ENCODE results near the gene HBP1.
"Not testable (repeated sequence)": the region's sequence is repeated elsewhere in the genome, so short reads cannot be mapped to it uniquely, and the experiment has no call there.

HBP1 gene

GRCh38 chr7:107209565-107209964, 40.8 kb downstream of the HBP1 start:
- TF ChIP-seq CTCF (IDR thresholded peaks at IDR 0.05; ENCODE audit: low read length, missing control alignments): no peak
- no peak overlapping the region for H3K4me3 ChIP-seq (replicated peaks; ENCODE audit: low read depth, low read length)
- DNase-seq (ENCODE audit: low read depth): no peak

- no peak for TF ChIP-seq CTCF (IDR thresholded peaks at IDR 0.05; ENCODE audit: low read length, missing control alignments)
- no peak for DNase-seq (ENCODE audit: low read depth)
These were observed 41.6 kb downstream of the HBP1 start for GRCh38 chr7:107210400-107210799.

GRCh38 chr7:107212725-107213124, 43.9 kb downstream of the HBP1 start:
- DNase-seq (ENCODE audit: low read depth): no peak
- TF ChIP-seq CTCF (IDR thresholded peaks at IDR 0.05; ENCODE audit: low read length, missing control alignments): no peak
- H3K4me3 ChIP-seq (replicated peaks; ENCODE audit: low read depth, low read length): no peak overlapping the region

More at GRCh38 chr7:107210400-107210799, 41.6 kb downstream of the HBP1 start:
- H3K4me3 ChIP-seq (replicated peaks; ENCODE audit: low read depth, low read length): no peak overlapping the region

GRCh38 chr7:107213193-107213788, 44.5 kb downstream of the HBP1 start:
- no peak overlapping the region for H3K4me3 ChIP-seq (replicated peaks; ENCODE audit: low read depth, low read length)
- TF ChIP-seq CTCF (IDR thresholded peaks at IDR 0.05; ENCODE audit: low read length, missing control alignments): no peak
- DNase-seq (ENCODE audit: low read depth): no peak

GRCh38 chr7:107213945-107214344, 45.1 kb downstream of the HBP1 start:
- no peak for TF ChIP-seq CTCF (IDR thresholded peaks at IDR 0.05; ENCODE audit: low read length, missing control alignments)
- no peak for DNase-seq (ENCODE audit: low read depth)
- H3K4me3 ChIP-seq (replicated peaks; ENCODE audit: low read depth, low read length): no peak overlapping the region

GRCh38 chr7:107219563-107220244, 50.9 kb downstream of the HBP1 start:
- no peak for DNase-seq (ENCODE audit: low read depth)
- TF ChIP-seq CTCF (IDR thresholded peaks at IDR 0.05; ENCODE audit: low read length, missing control alignments): no peak
- no peak overlapping the region for H3K4me3 ChIP-seq (replicated peaks; ENCODE audit: low read depth, low read length)

- no peak overlapping the region for H3K4me3 ChIP-seq (replicated peaks; ENCODE audit: low read depth, low read length)
- TF ChIP-seq CTCF (IDR thresholded peaks at IDR 0.05; ENCODE audit: low read length, missing control alignments): no peak
- DNase-seq (ENCODE audit: low read depth): no peak
These were observed 51.6 kb downstream of the HBP1 start for GRCh38 chr7:107220356-107220755.

- H3K4me3 ChIP-seq (replicated peaks; ENCODE audit: low read depth, low read length); DNase-seq (ENCODE audit: low read depth): not testable (repeated sequence)
These were observed 52.0 kb downstream of the HBP1 start for GRCh38 chr7:107220806-107221205.
